Tibial nerve (tissue), 3 donors: ENCODE data around the gene ATG7.

Experiments
- POLR2A ChIP-seq, 2 donors: fragments of 450-650 bp; IDR thresholded peaks; one replicate each; pipeline ENCODE4 v1.6.1; 2017; ENCODE audit warnings: antibody characterized with exemption in 2 of 2, mild to moderate bottlenecking in 2 of 2, moderate library complexity in 2 of 2
- TF ChIP-seq, protein P1 (sequence below), 5 experiments: fragments of 200-600 bp in 3 of 5; fragments of 450-650 bp in 2 of 5; sonication (generic) in 3 of 5; IDR thresholded peaks; one replicate each; pipeline ENCODE4 v1.5.1; 2016 to 2019; ENCODE audit warnings: antibody characterized with exemption in 5 of 5, mild to moderate bottlenecking in 3 of 5, moderate library complexity in 2 of 5

GRCh38 chr3:11273891-11274291, 1.7 kb downstream of the ATG7 start:
- TF ChIP-seq, protein P1, sequence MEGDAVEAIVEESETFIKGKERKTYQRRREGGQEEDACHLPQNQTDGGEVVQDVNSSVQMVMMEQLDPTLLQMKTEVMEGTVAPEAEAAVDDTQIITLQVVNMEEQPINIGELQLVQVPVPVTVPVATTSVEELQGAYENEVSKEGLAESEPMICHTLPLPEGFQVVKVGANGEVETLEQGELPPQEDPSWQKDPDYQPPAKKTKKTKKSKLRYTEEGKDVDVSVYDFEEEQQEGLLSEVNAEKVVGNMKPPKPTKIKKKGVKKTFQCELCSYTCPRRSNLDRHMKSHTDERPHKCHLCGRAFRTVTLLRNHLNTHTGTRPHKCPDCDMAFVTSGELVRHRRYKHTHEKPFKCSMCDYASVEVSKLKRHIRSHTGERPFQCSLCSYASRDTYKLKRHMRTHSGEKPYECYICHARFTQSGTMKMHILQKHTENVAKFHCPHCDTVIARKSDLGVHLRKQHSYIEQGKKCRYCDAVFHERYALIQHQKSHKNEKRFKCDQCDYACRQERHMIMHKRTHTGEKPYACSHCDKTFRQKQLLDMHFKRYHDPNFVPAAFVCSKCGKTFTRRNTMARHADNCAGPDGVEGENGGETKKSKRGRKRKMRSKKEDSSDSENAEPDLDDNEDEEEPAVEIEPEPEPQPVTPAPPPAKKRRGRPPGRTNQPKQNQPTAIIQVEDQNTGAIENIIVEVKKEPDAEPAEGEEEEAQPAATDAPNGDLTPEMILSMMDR (IDR thresholded peaks at IDR 0.05), result no peak
- peak in 1 of 2 donors; percentile 21 for TF ChIP-seq POLR2A (IDR thresholded peaks at IDR 0.05)
